ENCODE data around the gene SPAAR. TPM values are rescaled to one million over a fixed set of nuclear protein-coding genes. Genes with fewer than 3 reads are reported as not detected.

Gene SPAAR
- total and polyA plus RNA-seq, 7 donors, result 2.5 to 4.6 (median 3.6) TPM

GRCh38 chr9:35918780-35919179 is 9.5 kb downstream of the SPAAR start:
- peak overlapping the region; percentile 54 for H3K27ac ChIP-seq
- no peaks in the 10 kb centered on the region for H3K36me3 ChIP-seq (ENCODE audit: insufficient read depth in 1 of 2, low read depth in 1 of 2)
- ATAC-seq, result no peak
- DNase-seq, result no peak
- TF ChIP-seq, protein P1, sequence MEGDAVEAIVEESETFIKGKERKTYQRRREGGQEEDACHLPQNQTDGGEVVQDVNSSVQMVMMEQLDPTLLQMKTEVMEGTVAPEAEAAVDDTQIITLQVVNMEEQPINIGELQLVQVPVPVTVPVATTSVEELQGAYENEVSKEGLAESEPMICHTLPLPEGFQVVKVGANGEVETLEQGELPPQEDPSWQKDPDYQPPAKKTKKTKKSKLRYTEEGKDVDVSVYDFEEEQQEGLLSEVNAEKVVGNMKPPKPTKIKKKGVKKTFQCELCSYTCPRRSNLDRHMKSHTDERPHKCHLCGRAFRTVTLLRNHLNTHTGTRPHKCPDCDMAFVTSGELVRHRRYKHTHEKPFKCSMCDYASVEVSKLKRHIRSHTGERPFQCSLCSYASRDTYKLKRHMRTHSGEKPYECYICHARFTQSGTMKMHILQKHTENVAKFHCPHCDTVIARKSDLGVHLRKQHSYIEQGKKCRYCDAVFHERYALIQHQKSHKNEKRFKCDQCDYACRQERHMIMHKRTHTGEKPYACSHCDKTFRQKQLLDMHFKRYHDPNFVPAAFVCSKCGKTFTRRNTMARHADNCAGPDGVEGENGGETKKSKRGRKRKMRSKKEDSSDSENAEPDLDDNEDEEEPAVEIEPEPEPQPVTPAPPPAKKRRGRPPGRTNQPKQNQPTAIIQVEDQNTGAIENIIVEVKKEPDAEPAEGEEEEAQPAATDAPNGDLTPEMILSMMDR (IDR thresholded peaks at IDR 0.05), result no peak
- H3K4me3 ChIP-seq, result no peak overlapping the region
- H3K9me3 ChIP-seq, result no peaks in the 10 kb centered on the region
- H3K4me1 ChIP-seq, result peaks cover 15% of the 10 kb centered on the region
- no peaks in the 10 kb centered on the region for H3K27me3 ChIP-seq (ENCODE audit: insufficient read depth in 3 of 3, low read length in 2 of 3)
- intact Hi-C loops (cut with DNase I), result no loop called here
- 80 to 88% (median 87%) methylated on average over 3 of the region's 3 CpGs for WGBS, 3 donors

- peak overlapping the region; percentile 64 for H3K27ac ChIP-seq
- no peak for ATAC-seq
- peaks cover 19% of the 10 kb centered on the region for H3K4me1 ChIP-seq
- 65 to 80% (median 72%) methylated on average over 3 of the region's 3 CpGs for WGBS, 3 donors
- TF ChIP-seq, protein P1 (IDR thresholded peaks at IDR 0.05), result no peak
- H3K27me3 ChIP-seq (ENCODE audit: insufficient read depth in 3 of 3, low read length in 2 of 3), result no peaks in the 10 kb centered on the region
- no peak for DNase-seq
- intact Hi-C loops (cut with DNase I), result no loop called here
- H3K4me3 ChIP-seq, result no peak overlapping the region
- no peaks in the 10 kb centered on the region for H3K9me3 ChIP-seq
- no peaks in the 10 kb centered on the region for H3K36me3 ChIP-seq (ENCODE audit: insufficient read depth in 1 of 2, low read depth in 1 of 2)
These were observed 10.1 kb downstream of the SPAAR start for GRCh38 chr9:35919212-35920008.

DNA sequence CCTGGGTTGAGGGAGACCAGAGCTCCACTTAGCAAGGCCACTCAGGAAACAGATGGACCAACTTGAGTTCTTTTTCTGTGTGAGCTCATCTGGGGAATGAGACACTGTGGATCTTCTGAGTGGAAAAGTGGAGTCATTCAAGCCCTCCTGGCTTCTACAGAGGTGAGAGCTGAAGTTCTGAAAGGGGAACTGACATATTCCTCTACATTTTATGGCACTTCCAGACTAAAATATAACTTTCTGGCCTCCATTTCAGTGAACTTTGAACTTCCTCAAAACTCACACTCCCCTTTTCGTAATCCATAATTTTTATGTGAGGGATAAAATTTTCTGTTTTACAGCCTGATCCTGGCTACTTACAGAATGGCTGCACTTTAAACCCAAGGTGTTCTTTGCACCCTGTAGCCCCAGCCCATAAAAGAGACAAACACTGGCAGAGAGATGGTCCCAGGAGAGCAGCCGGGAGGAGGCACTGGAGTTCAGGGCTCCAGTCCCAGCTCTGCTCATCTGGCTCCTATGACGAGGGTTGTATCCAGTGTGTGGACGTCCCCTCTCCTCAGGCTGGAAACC is 10.8 kb downstream of the SPAAR start:
- TF ChIP-seq, protein P1 (IDR thresholded peaks at IDR 0.05), result no peak
- Histone ChIP-seq H3K36me3 (ENCODE audit: insufficient read depth in 1 of 2, low read depth in 1 of 2) (no peaks in the 10 kb centered on the region), H3K4me1 (peaks cover 19% of the 10 kb centered on the region), H3K9me3 (no peaks in the 10 kb centered on the region), H3K27me3 (ENCODE audit: insufficient read depth in 3 of 3, low read length in 2 of 3) (no peaks in the 10 kb centered on the region), H3K27ac (peak overlapping the region; percentile 64), H3K4me3 (no peak overlapping the region)
- ATAC-seq, result peak in 1 of 4 donors; percentile 38
- DNase-seq, result no peak
- intact Hi-C loops (cut with DNase I), result no loop called here
- WGBS, 3 donors, result 59 to 67% (median 65%) methylated on average over 4 of the region's 4 CpGs

DNA sequence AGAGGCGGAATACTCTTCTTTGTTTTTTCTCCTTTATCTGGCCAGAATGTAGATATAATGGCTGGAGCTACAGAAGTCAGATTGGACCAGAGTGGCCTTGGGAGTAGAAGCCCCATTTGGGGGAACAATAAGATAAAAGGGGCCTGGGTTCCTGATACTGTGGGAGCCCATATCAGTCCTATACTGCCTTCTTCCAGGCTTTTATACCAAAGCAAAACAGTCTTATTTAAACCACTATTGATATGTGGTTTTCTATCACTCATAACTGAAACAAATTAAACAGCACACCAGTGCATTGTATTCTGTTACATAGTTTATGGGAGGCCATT is 14.3 kb downstream of the SPAAR start:
- TF ChIP-seq, protein P1 (IDR thresholded peaks at IDR 0.05), result no peak
- no peaks in the 10 kb centered on the region for H3K27me3 ChIP-seq (ENCODE audit: insufficient read depth in 3 of 3, low read length in 2 of 3)
- peak overlapping the region; percentile 51 for H3K27ac ChIP-seq
- no peak overlapping the region for H3K4me3 ChIP-seq
- intact Hi-C loops (cut with DNase I), result no loop called here
- peaks cover 19% of the 10 kb centered on the region for H3K4me1 ChIP-seq
- H3K36me3 ChIP-seq (ENCODE audit: insufficient read depth in 1 of 2, low read depth in 1 of 2), result no peaks in the 10 kb centered on the region
- no peak for ATAC-seq
- H3K9me3 ChIP-seq, result no peaks in the 10 kb centered on the region
- 92 to 100% (median 97%) methylated on average over 1 of the region's 1 CpG for WGBS, 3 donors
- DNase-seq, result no peak
